HT1080 (cell line): ENCODE data around the gene FRRS1. TPM values are rescaled to one million over a fixed set of nuclear protein-coding genes. Genes with fewer than 3 reads are reported as not detected.
"Not testable (repeated sequence)": the region's sequence is repeated elsewhere in the genome, so short reads cannot be mapped to it uniquely, and the experiment has no call there.

Experiments used
- DNase-seq: peaks from one replicate; pipeline ENCODE4 v3.0.0-alpha.2; 2015; ENCODE audit warnings: low read depth
- total RNA-seq: library from RNA; depleted of rRNA; stranded (reverse); fragments of >200 nt; shearing (Covaris generic); gene quantifications from 2 replicates; pipeline ENCODE4 v1.2.3, GENCODE V29; 2014

Gene FRRS1
- total RNA-seq, 1 experiment from 2014 or later: 4.0 TPM

- no peak for DNase-seq
Observed at GRCh38 chr1:99764909-99765308, 1.5 kb downstream of the FRRS1 start.

- DNase-seq: no peak
Observed at GRCh38 chr1:99764439-99764838, 2.0 kb downstream of the FRRS1 start.

- DNase-seq: no peak
Observed at GRCh38 chr1:99763956-99764355, 2.5 kb downstream of the FRRS1 start.

GRCh38 chr1:99761774-99762173, 4.7 kb downstream of the FRRS1 start:
- no peak for DNase-seq

- no peak for DNase-seq
Observed at GRCh38 chr1:99759518-99760160, 6.8 kb downstream of the FRRS1 start.

- not testable (repeated sequence) for DNase-seq
Observed at GRCh38 chr1:99758686-99759517, 7.5 kb downstream of the FRRS1 start.

GRCh38 chr1:99758073-99758511, 8.3 kb downstream of the FRRS1 start:
- DNase-seq: no peak

- peak; percentile 20 for DNase-seq
Observed at GRCh38 chr1:99756598-99756997, 9.8 kb downstream of the FRRS1 start.

GRCh38 chr1:99755664-99756063, 10.8 kb downstream of the FRRS1 start:
- DNase-seq: no peak

- no peak for DNase-seq
Observed at GRCh38 chr1:99754697-99755096, 11.7 kb downstream of the FRRS1 start.

GRCh38 chr1:99754055-99754626, 12.3 kb downstream of the FRRS1 start:
- no peak for DNase-seq

GRCh38 chr1:99751877-99752504, 14.4 kb downstream of the FRRS1 start:
- no peak for DNase-seq

- DNase-seq: no peak
Observed at GRCh38 chr1:99749504-99750347, 16.7 kb downstream of the FRRS1 start.

GRCh38 chr1:99748419-99748818, 18.0 kb downstream of the FRRS1 start:
- peak; percentile 5 for DNase-seq

- no peak for DNase-seq
Observed at GRCh38 chr1:99745684-99746083, 20.8 kb downstream of the FRRS1 start.

GRCh38 chr1:99745061-99745460, 21.4 kb downstream of the FRRS1 start:
- no peak for DNase-seq

GRCh38 chr1:99740141-99740540, 26.3 kb downstream of the FRRS1 start:
- DNase-seq: no peak

GRCh38 chr1:99738858-99739465, 27.5 kb downstream of the FRRS1 start:
- DNase-seq: no peak

GRCh38 chr1:99737016-99737415, 29.4 kb downstream of the FRRS1 start:
- DNase-seq: peak; percentile 72

GRCh38 chr1:99735852-99736251, 30.6 kb downstream of the FRRS1 start:
- DNase-seq: no peak

- no peak for DNase-seq
Observed at GRCh38 chr1:99731384-99731783, 35.1 kb downstream of the FRRS1 start.
